ENCODE data around the gene PATJ. TPM values are rescaled to one million over a fixed set of nuclear protein-coding genes. Genes with fewer than 3 reads are reported as not detected.
"Not testable (repeated sequence)": the region's sequence is repeated elsewhere in the genome, so short reads cannot be mapped to it uniquely, and the experiment has no call there.

PATJ gene
- total and polyA plus RNA-seq, 2 of the 13 experiments (the other 11 are each of a cell fraction or from before 2014, with no cell fraction given), result 6.2 to 16.8 TPM

GRCh38 chr1:61844006-61844405, 101.7 kb downstream of the PATJ start:
- ATAC-seq, result no peak

DNA sequence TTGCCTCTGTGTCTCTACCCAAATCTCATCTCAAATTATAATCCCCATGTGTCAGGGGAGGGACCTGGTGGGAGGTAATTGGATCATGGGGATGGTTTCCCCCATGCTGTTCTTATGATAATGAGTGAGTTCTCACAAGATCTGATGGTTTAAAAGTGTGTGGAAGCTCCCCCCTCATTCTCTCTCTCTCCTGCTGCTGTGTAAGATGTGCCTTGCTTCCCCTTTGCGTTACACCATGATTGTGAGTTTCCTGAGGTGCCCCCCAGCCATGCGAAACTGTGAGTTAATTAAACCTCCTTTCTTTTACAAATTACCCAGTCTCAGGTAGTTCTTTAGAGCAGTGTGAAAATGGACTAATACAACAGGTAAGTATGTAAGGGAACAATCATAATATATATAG, 102.4 kb downstream of the PATJ start:
- H3K27me3 ChIP-seq (ENCODE audit: control insufficient read depth in 1 of 2, insufficient read depth in 2 of 2, low read length in 2 of 2); H4K20me1 ChIP-seq (ENCODE audit: insufficient read depth, low read length); H3K9ac ChIP-seq (ENCODE audit: insufficient read depth, low read depth, low read length); DNase-seq (ENCODE audit: low spot score); H3K4me1 ChIP-seq (ENCODE audit: insufficient read depth, low read length); H3K36me3 ChIP-seq (replicated peaks in 1 of 2; ENCODE audit: control insufficient read depth in 1 of 2, insufficient read depth in 2 of 2, low read length in 2 of 2); in situ Hi-C loops (cut with HindIII; ENCODE audit: extremely low pct_ligation_motif_present, low pct_unique_long_range_greater_than_20kb); H3K4me2 ChIP-seq (ENCODE audit: low read depth, low read length); H3K79me2 ChIP-seq (ENCODE audit: insufficient read depth, low read length); POLR2A ChIA-PET; FAIRE-seq; CTCF ChIA-PET (ENCODE audit: low intra/inter-chr PET ratio, low total read pairs); BruUV-seq (replicated peaks); H2AFZ ChIP-seq (ENCODE audit: low read length); H3K27ac ChIP-seq (ENCODE audit: extremely low read length, insufficient read depth, low read length); ATAC-seq; H3K4me3 ChIP-seq (replicated peaks in 1 of 3; ENCODE audit: insufficient read depth in 1 of 3, low read depth in 2 of 3, low read length in 3 of 3); H3K9me3 ChIP-seq (ENCODE audit: low read length): not testable (repeated sequence)
- whole genome bisulfite sequencing (ENCODE audit: low lambda C conversion rate), result 96% methylated on average over 2 of the region's 2 CpGs
- intact Hi-C loops (cut with micrococcal nuclease; ENCODE audit: unreplicated experiment), result loop anchor here (10.0 kb wide), 1 partner anchor 120 kb away; the partner anchor contains the start of gene TM2D1

More at GRCh38 chr1:61844006-61844405, 101.7 kb downstream of the PATJ start:
- FAIRE-seq (no peak), DNase-seq (ENCODE audit: low spot score) (no peak)
- intact Hi-C loops (cut with micrococcal nuclease; ENCODE audit: unreplicated experiment), result loop anchor here (10.0 kb wide), 1 partner anchor 119 kb away; the partner anchor contains the start of gene TM2D1
- H4K20me1 ChIP-seq (ENCODE audit: insufficient read depth, low read length), result no peaks in the 10 kb centered on the region
- H2AFZ ChIP-seq (ENCODE audit: low read length), result no peak overlapping the region
- WGBS (ENCODE audit: low lambda C conversion rate), result 97% methylated on average over 1 of the region's 1 CpG
- no peak overlapping the region for H3K4me2 ChIP-seq (ENCODE audit: low read depth, low read length)
- H3K36me3 ChIP-seq (replicated peaks in 1 of 2; ENCODE audit: control insufficient read depth in 1 of 2, insufficient read depth in 2 of 2, low read length in 2 of 2), result no peaks in the 10 kb centered on the region
- ChIA-PET CTCF (ENCODE audit: low intra/inter-chr PET ratio, low total read pairs) (no interaction called here), POLR2A (no interaction called here)
- H3K9me3 ChIP-seq (ENCODE audit: low read length), result no peaks in the 10 kb centered on the region
- H3K27me3 ChIP-seq (ENCODE audit: control insufficient read depth in 1 of 2, insufficient read depth in 2 of 2, low read length in 2 of 2), result no peaks in the 10 kb centered on the region
- TF ChIP-seq ISL2 (CRISPR knock-in tag; IDR thresholded peaks at IDR 0.05) (no peak), BHLHE40 (IDR thresholded peaks at IDR 0.05; ENCODE audit: low read length) (no peak), TFDP1 (CRISPR knock-in tag; IDR thresholded peaks at IDR 0.05; ENCODE audit: borderline replicate concordance) (no peak), ZSCAN25 (CRISPR knock-in tag; IDR thresholded peaks at IDR 0.05) (no peak), FOXC1 (CRISPR knock-in tag; IDR thresholded peaks at IDR 0.05; ENCODE audit: borderline replicate concordance) (no peak), HMG20A (CRISPR knock-in tag; IDR thresholded peaks at IDR 0.05; ENCODE audit: borderline replicate concordance) (no peak), ZBTB7A (CRISPR knock-in tag; IDR thresholded peaks at IDR 0.05) (no peak), ZNF780A (CRISPR knock-in tag; IDR thresholded peaks at IDR 0.05) (no peak), ZNF468 (CRISPR knock-in tag; IDR thresholded peaks at IDR 0.05) (no peak), ZNF138 (CRISPR knock-in tag; IDR thresholded peaks at IDR 0.05; ENCODE audit: low read depth) (no peak), ZNF569 (CRISPR knock-in tag; IDR thresholded peaks at IDR 0.05; ENCODE audit: borderline replicate concordance) (no peak)
- TF ChIP-seq, protein P1, sequence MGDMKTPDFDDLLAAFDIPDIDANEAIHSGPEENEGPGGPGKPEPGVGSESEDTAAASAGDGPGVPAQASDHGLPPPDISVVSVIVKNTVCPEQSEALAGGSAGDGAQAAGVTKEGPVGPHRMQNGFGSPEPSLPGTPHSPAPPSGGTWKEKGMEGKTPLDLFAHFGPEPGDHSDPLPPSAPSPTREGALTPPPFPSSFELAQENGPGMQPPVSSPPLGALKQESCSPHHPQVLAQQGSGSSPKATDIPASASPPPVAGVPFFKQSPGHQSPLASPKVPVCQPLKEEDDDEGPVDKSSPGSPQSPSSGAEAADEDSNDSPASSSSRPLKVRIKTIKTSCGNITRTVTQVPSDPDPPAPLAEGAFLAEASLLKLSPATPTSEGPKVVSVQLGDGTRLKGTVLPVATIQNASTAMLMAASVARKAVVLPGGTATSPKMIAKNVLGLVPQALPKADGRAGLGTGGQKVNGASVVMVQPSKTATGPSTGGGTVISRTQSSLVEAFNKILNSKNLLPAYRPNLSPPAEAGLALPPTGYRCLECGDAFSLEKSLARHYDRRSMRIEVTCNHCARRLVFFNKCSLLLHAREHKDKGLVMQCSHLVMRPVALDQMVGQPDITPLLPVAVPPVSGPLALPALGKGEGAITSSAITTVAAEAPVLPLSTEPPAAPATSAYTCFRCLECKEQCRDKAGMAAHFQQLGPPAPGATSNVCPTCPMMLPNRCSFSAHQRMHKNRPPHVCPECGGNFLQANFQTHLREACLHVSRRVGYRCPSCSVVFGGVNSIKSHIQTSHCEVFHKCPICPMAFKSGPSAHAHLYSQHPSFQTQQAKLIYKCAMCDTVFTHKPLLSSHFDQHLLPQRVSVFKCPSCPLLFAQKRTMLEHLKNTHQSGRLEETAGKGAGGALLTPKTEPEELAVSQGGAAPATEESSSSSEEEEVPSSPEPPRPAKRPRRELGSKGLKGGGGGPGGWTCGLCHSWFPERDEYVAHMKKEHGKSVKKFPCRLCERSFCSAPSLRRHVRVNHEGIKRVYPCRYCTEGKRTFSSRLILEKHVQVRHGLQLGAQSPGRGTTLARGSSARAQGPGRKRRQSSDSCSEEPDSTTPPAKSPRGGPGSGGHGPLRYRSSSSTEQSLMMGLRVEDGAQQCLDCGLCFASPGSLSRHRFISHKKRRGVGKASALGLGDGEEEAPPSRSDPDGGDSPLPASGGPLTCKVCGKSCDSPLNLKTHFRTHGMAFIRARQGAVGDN (CRISPR knock-in tag; IDR thresholded peaks at IDR 0.05), result no peak
- TF ChIP-seq, protein P2, sequence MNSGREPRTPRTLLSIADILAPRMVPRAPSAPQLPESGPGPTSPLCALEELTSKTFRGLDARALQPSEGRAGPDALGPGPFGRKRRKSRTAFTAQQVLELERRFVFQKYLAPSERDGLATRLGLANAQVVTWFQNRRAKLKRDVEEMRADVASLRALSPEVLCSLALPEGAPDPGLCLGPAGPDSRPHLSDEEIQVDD (CRISPR knock-in tag; IDR thresholded peaks at IDR 0.05; ENCODE audit: borderline replicate concordance), result no peak
- in situ Hi-C loops (cut with HindIII; ENCODE audit: extremely low pct_ligation_motif_present, low pct_unique_long_range_greater_than_20kb), result no loop called here
- H3K4me1 ChIP-seq (ENCODE audit: insufficient read depth, low read length), result no peaks in the 10 kb centered on the region
- no TSS peak for BruUV-seq (replicated peaks)
- no peak overlapping the region for H3K9ac ChIP-seq (ENCODE audit: insufficient read depth, low read depth, low read length)
- H3K4me3 ChIP-seq (replicated peaks in 1 of 3; ENCODE audit: insufficient read depth in 1 of 3, low read depth in 2 of 3, low read length in 3 of 3), result no peak overlapping the region
- H3K27ac ChIP-seq (ENCODE audit: extremely low read length, insufficient read depth, low read length), result no peak overlapping the region
- no peaks in the 10 kb centered on the region for H3K79me2 ChIP-seq (ENCODE audit: insufficient read depth, low read length)
